GM18498 (cell line): ENCODE measurements around the gene PCSK6.
A peak's percentile ranks its signal among the peaks of the same experiment; 100 is the strongest.

ENCODE experiments used
- ATAC-seq: cut with Tn5 transposase; IDR thresholded peaks from one replicate; pipeline ENCODE4 v1.9.1; 2021; ENCODE audit warnings: mild to moderate bottlenecking, moderate library complexity; ENCODE audit not compliant: unreplicated experiment

Gene PCSK6

GRCh38 chr15:101523560-101523940, 34.0 kb upstream of the PCSK6 start:
- no peak for ATAC-seq

GRCh38 chr15:101522621-101523559, 33.4 kb upstream of the PCSK6 start:
- no peak for ATAC-seq

- no peak for ATAC-seq
These were observed 32.6 kb upstream of the PCSK6 start for GRCh38 chr15:101522091-101522490.

GRCh38 chr15:101521591-101521990, 32.1 kb upstream of the PCSK6 start:
- ATAC-seq: no peak

- ATAC-seq: no peak
These were observed 31.6 kb upstream of the PCSK6 start for GRCh38 chr15:101521069-101521468.

- no peak for ATAC-seq
These were observed 30.9 kb upstream of the PCSK6 start for GRCh38 chr15:101520395-101520794.

GRCh38 chr15:101517504-101517903, 28.0 kb upstream of the PCSK6 start:
- no peak for ATAC-seq

- no peak for ATAC-seq
These were observed 24.8 kb upstream of the PCSK6 start for GRCh38 chr15:101514318-101514717.

GRCh38 chr15:101511717-101512116, 22.2 kb upstream of the PCSK6 start:
- ATAC-seq: no peak

GRCh38 chr15:101510212-101511197, 21.0 kb upstream of the PCSK6 start:
- ATAC-seq: no peak

GRCh38 chr15:101509279-101509678, 19.8 kb upstream of the PCSK6 start:
- ATAC-seq: no peak

- ATAC-seq: no peak
These were observed 17.0 kb upstream of the PCSK6 start for GRCh38 chr15:101506491-101506890.

GRCh38 chr15:101505610-101506337, 16.3 kb upstream of the PCSK6 start:
- ATAC-seq: peak; percentile 46

GRCh38 chr15:101504866-101505609, 15.5 kb upstream of the PCSK6 start:
- no peak for ATAC-seq

- no peak for ATAC-seq
These were observed 14.9 kb upstream of the PCSK6 start for GRCh38 chr15:101504373-101504772.

- ATAC-seq: no peak
These were observed 13.7 kb upstream of the PCSK6 start for GRCh38 chr15:101503296-101503599.

GRCh38 chr15:101502572-101503295, 13.2 kb upstream of the PCSK6 start:
- no peak for ATAC-seq

GRCh38 chr15:101501703-101502373, 12.3 kb upstream of the PCSK6 start:
- ATAC-seq: no peak

- ATAC-seq: no peak
These were observed 11.5 kb upstream of the PCSK6 start for GRCh38 chr15:101500865-101501551.
